GM12878 (cell line): ENCODE measurements around the gene ENTREP1. TPM values are rescaled to one million over a fixed set of nuclear protein-coding genes. Genes with fewer than 3 reads are reported as not detected.

ENCODE experiments used
- ATAC-seq: fragments of 200-7000 bp; cut with Tn5 transposase; 3 replicates; pipeline ENCODE4 v1.9.1; 2020; ENCODE audit warnings: mild to moderate bottlenecking, moderate library complexity
- BruUV-seq: library from RNA; stranded (reverse); fragments of 400-500 nt; replicated peaks from 2 replicates; lab custom pipeline; 2021; lab: Mats Ljungman, UMichigan
- CTCF ChIA-PET: fragments of 300-600 bp; sonication (Branson Sonifier 250); formaldehyde crosslinking; extraction: SDS; loops from one replicate; lab custom pipeline; 2021; ENCODE audit warnings: inconsistent platforms; lab: Yijun Ruan, JAX
- POLR2A ChIA-PET: fragments of 350-600 bp; formaldehyde crosslinking; extraction: SDS; loops from one replicate; lab custom pipeline; 2021; ENCODE audit warnings: inconsistent platforms; lab: Charles Lee
- RAD21 ChIA-PET: fragments of 300-600 bp; sonication (Branson Sonifier 250); formaldehyde crosslinking; loops from one replicate; lab custom pipeline; 2023; ENCODE audit warnings: antibody characterized with exemption; ENCODE audit not compliant: unreplicated experiment; lab: Charles Lee
- SMC1A ChIA-PET: fragments of 300-600 bp; sonication (Branson Sonifier 250); formaldehyde crosslinking; loops from one replicate; lab custom pipeline; 2023; ENCODE audit not compliant: unreplicated experiment, uncharacterized antibody; lab: Charles Lee
- DNase-seq: peaks from one replicate; pipeline ENCODE4 v3.0.0-alpha.2; 2011; ENCODE audit warnings: low read depth, low spot score
- FAIRE-seq: peaks from 3 replicates; lab custom pipeline; 2011; peaks lifted over from hg19 to GRCh38; lab: Jason Lieb, UNC
- H2AFZ ChIP-seq: 2 replicates; pipeline ENCODE4 v1.6.0; 2011; ENCODE audit warnings: low read depth, low read length, control low read depth; ENCODE audit not compliant: control insufficient read depth
- H3K27ac ChIP-seq: 2 replicates; pipeline ENCODE4 v1.5.1; 2011; ENCODE audit warnings: control low read depth; ENCODE audit not compliant: control insufficient read depth, insufficient read depth
- H3K27me3 ChIP-seq, 2 experiments: replicated peaks in 1 of 2; 2 replicates each; pipeline versions ENCODE4 v1.6.0 to v1.6.1; 2011; ENCODE audit warnings: low read length in 1 of 2; ENCODE audit not compliant: control insufficient read depth in 2 of 2, insufficient read depth in 2 of 2
- H3K36me3 ChIP-seq, 2 experiments: 2 replicates each; pipeline ENCODE4 v1.5.1; 2011; ENCODE audit warnings: low read length in 1 of 2; ENCODE audit not compliant: control insufficient read depth in 2 of 2, insufficient read depth in 2 of 2
- H3K4me1 ChIP-seq: 2 replicates; pipeline ENCODE4 v1.6.1; 2011; ENCODE audit warnings: mild to moderate bottlenecking, low read length, moderate library complexity, mixed read lengths; ENCODE audit not compliant: control insufficient read depth, insufficient read depth
- H3K4me2 ChIP-seq: 2 replicates; pipeline ENCODE4 v1.6.0; 2011; ENCODE audit warnings: control low read depth; ENCODE audit not compliant: control insufficient read depth, insufficient read depth
- H3K4me3 ChIP-seq: fragments of 200-600 bp; sonication (generic); 2 replicates; pipeline ENCODE4 v1.5.1; 2016
- H3K79me2 ChIP-seq: 2 replicates; pipeline ENCODE4 v1.6.0; 2011; ENCODE audit warnings: low read length; ENCODE audit not compliant: control insufficient read depth, insufficient read depth
- H3K9ac ChIP-seq: 2 replicates; pipeline ENCODE4 v1.8.0; 2011; ENCODE audit warnings: low read length, control low read depth, mixed read lengths; ENCODE audit not compliant: control insufficient read depth, insufficient read depth
- H3K9me3 ChIP-seq: replicated peaks from 3 replicates; pipeline ENCODE4 v1.5.1; 2011; ENCODE audit warnings: mild to moderate bottlenecking, low read length; ENCODE audit not compliant: control insufficient read depth, insufficient read depth
- H4K20me1 ChIP-seq: 2 replicates; pipeline ENCODE4 v1.6.0; 2011; ENCODE audit not compliant: control insufficient read depth, insufficient read depth
- IRF5 ChIP-seq: fragments of 450-650 bp; IDR thresholded peaks from 2 replicates; pipeline ENCODE4 v1.6.1; 2017; ENCODE audit warnings: borderline replicate concordance
- MTA3 ChIP-seq: IDR thresholded peaks from 2 replicates; pipeline ENCODE4 v1.6.1; 2012; ENCODE audit warnings: low read length, inconsistent platforms, borderline replicate concordance
- PRDM15 ChIP-seq: fragments of 450-650 bp; formaldehyde crosslinking; IDR thresholded peaks from 2 replicates; pipeline ENCODE4 v1.4.0; 2020; ENCODE audit warnings: mild to moderate bottlenecking, moderate library complexity
- SREBF1 ChIP-seq: IDR thresholded peaks from 2 replicates; pipeline ENCODE4 v1.6.1; 2012; ENCODE audit warnings: mild to moderate bottlenecking, low read length
- SRF ChIP-seq, 2 experiments: IDR thresholded peaks; 2 replicates each; pipeline ENCODE4 v1.6.1; 2011; ENCODE audit warnings: low read depth in 2 of 2, low read length in 2 of 2, mild to moderate bottlenecking in 1 of 2, moderate library complexity in 1 of 2
- SUPT20H ChIP-seq: IDR thresholded peaks from 2 replicates; pipeline ENCODE4 v1.6.1; 2011; ENCODE audit warnings: low read depth, mild to moderate bottlenecking, low read length, moderate library complexity, borderline replicate concordance; ENCODE audit not compliant: control insufficient read depth
- ZNF274 ChIP-seq: IDR thresholded peaks from one replicate; pipeline ENCODE4 v1.8.0; 2011; ENCODE audit not compliant: insufficient read length, insufficient read depth
- WGBS: methylation state at CpG from one replicate; pipeline ENCODE4 v1.1.6; 2016; ENCODE audit warnings: low lambda C conversion rate; ENCODE audit not compliant: insufficient replicate concordance, insufficient coverage; ENCODE audit errors: missing lambda C conversion rate; 5-methylcytosine and 5-hydroxymethylcytosine counted together
- in situ Hi-C: fragments of 300-500 bp; cut with MboI; formaldehyde crosslinking; loops from 9 replicates; pipeline ENCODE4 v1.14.3; 2018; ENCODE audit warnings: mixed read lengths
- intact Hi-C: fragments of 100-400 bp; cut with micrococcal nuclease; formaldehyde crosslinking; loops from one replicate; pipeline ENCODE4 v1.14.2; 2022; ENCODE audit not compliant: unreplicated experiment
- polyA plus RNA-seq, 11 experiments: library from polyadenylated mRNA; depleted of rRNA in 4 of 11; unstranded in 6 of 11; stranded (reverse) in 5 of 11; fragments of >200 nt; fragmentation: Nextera tagmentation in 4 of 11; fragmentation: Illumina TruSeq in 1 of 11; extraction: Ambion mirVana in 4 of 11; extraction: Trizol in 1 of 11; gene quantifications; 1 replicate in 1 of 11; 2 replicates in 10 of 11; pipeline versions ENCODE4 v1.2.1 to v1.2.3, GENCODE V29; 2011 to 2016; ENCODE audit warnings: inconsistent platforms in 2 of 11, missing spikeins in 2 of 11, low read depth in 1 of 11
- total RNA-seq, 4 experiments: library from RNA; depleted of rRNA in 3 of 4; stranded (reverse); fragments of >200 nt in 3 of 4; fragmentation: Illumina TruSeq in 1 of 4; extraction: Trizol in 1 of 4; gene quantifications; 2 replicates each; pipeline versions ENCODE4 v1.2.1 to v1.2.3, GENCODE V29; 2013 to 2021
- TF ChIP-seq, protein P1 (sequence below): IDR thresholded peaks from 2 replicates; pipeline ENCODE4 v1.6.1; 2012; ENCODE audit warnings: low read length, inconsistent platforms
- TF ChIP-seq, protein P2 (sequence below): fragments of 450-650 bp; IDR thresholded peaks from 2 replicates; pipeline ENCODE4 v1.6.1; 2018; ENCODE audit warnings: mild to moderate bottlenecking, low read depth, moderate library complexity; ENCODE audit not compliant: partially characterized antibody
- TF ChIP-seq, protein P3 (sequence below): fragments of 450-650 bp; formaldehyde crosslinking; IDR thresholded peaks from 2 replicates; pipeline ENCODE4 v1.5.0; 2022; ENCODE audit warnings: mild to moderate bottlenecking, missing genetic modification characterization

ENTREP1 gene
- total and polyA plus RNA-seq, 10 of the 15 experiments (the other 5 are each of a cell fraction or from before 2014, with no cell fraction given): not detected

DNA sequence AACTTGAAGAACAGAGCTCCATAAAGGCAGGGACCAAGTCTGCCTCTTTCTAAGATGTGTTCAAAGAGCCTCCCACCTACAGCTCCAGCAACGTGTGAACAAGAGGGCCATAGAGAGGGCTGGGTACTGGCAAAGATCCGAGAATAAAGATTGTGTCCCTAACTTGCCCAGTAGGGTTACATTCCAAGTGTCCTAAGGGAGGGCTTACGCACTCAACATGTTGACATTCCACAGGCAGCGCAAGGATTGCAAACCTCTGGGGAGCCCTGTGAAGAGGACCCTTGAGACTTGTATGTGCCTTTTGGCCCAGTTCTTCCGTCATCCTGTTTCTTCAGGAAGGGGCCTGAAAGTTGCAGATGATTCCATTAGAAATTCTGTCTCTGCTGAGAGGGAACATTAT, 48.2 kb upstream of the ENTREP1 start:
- no peak overlapping the region for H3K4me2 ChIP-seq
- ChIA-PET SMC1A (no interaction called here), CTCF (no interaction called here), RAD21 (no interaction called here), POLR2A (no interaction called here)
- H3K4me1 ChIP-seq: peaks cover 7% of the 10 kb centered on the region; the same call in 1 of the 2 replicates
- no peaks in the 10 kb centered on the region for H3K27me3 ChIP-seq
- in situ Hi-C loops: no loop called here
- H3K36me3 ChIP-seq: no peaks in the 10 kb centered on the region
- no TSS peak for BruUV-seq
- peaks cover 6% of the 10 kb centered on the region for H3K9me3 ChIP-seq
- no peak overlapping the region for H2AFZ ChIP-seq
- no peak overlapping the region for H3K27ac ChIP-seq
- DNase-seq (no peak), ATAC-seq (no peak), FAIRE-seq (no peak)
- H3K4me3 ChIP-seq: no peak overlapping the region
- 49% methylated on average over 5 of the region's 5 CpGs for WGBS
- no peaks in the 10 kb centered on the region for H3K79me2 ChIP-seq
- H4K20me1 ChIP-seq: no peaks in the 10 kb centered on the region
- no peak overlapping the region for H3K9ac ChIP-seq
- TF ChIP-seq SRF (IDR thresholded peaks at IDR 0.05; ENCODE audit: low read depth in 2 of 2, low read length in 2 of 2): no peak
- TF ChIP-seq ZNF274: no peak
- TF ChIP-seq SREBF1: no peak
- no peak for TF ChIP-seq SUPT20H
- no peak for TF ChIP-seq IRF5
- TF ChIP-seq, protein P1, sequence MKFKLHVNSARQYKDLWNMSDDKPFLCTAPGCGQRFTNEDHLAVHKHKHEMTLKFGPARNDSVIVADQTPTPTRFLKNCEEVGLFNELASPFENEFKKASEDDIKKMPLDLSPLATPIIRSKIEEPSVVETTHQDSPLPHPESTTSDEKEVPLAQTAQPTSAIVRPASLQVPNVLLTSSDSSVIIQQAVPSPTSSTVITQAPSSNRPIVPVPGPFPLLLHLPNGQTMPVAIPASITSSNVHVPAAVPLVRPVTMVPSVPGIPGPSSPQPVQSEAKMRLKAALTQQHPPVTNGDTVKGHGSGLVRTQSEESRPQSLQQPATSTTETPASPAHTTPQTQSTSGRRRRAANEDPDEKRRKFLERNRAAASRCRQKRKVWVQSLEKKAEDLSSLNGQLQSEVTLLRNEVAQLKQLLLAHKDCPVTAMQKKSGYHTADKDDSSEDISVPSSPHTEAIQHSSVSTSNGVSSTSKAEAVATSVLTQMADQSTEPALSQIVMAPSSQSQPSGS: no peak
- TF ChIP-seq, protein P2, sequence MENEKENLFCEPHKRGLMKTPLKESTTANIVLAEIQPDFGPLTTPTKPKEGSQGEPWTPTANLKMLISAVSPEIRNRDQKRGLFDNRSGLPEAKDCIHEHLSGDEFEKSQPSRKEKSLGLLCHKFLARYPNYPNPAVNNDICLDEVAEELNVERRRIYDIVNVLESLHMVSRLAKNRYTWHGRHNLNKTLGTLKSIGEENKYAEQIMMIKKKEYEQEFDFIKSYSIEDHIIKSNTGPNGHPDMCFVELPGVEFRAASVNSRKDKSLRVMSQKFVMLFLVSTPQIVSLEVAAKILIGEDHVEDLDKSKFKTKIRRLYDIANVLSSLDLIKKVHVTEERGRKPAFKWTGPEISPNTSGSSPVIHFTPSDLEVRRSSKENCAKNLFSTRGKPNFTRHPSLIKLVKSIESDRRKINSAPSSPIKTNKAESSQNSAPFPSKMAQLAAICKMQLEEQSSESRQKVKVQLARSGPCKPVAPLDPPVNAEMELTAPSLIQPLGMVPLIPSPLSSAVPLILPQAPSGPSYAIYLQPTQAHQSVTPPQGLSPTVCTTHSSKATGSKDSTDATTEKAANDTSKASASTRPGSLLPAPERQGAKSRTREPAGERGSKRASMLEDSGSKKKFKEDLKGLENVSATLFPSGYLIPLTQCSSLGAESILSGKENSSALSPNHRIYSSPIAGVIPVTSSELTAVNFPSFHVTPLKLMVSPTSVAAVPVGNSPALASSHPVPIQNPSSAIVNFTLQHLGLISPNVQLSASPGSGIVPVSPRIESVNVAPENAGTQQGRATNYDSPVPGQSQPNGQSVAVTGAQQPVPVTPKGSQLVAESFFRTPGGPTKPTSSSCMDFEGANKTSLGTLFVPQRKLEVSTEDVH: no peak
- TF ChIP-seq MTA3: no peak
- TF ChIP-seq, protein P3, sequence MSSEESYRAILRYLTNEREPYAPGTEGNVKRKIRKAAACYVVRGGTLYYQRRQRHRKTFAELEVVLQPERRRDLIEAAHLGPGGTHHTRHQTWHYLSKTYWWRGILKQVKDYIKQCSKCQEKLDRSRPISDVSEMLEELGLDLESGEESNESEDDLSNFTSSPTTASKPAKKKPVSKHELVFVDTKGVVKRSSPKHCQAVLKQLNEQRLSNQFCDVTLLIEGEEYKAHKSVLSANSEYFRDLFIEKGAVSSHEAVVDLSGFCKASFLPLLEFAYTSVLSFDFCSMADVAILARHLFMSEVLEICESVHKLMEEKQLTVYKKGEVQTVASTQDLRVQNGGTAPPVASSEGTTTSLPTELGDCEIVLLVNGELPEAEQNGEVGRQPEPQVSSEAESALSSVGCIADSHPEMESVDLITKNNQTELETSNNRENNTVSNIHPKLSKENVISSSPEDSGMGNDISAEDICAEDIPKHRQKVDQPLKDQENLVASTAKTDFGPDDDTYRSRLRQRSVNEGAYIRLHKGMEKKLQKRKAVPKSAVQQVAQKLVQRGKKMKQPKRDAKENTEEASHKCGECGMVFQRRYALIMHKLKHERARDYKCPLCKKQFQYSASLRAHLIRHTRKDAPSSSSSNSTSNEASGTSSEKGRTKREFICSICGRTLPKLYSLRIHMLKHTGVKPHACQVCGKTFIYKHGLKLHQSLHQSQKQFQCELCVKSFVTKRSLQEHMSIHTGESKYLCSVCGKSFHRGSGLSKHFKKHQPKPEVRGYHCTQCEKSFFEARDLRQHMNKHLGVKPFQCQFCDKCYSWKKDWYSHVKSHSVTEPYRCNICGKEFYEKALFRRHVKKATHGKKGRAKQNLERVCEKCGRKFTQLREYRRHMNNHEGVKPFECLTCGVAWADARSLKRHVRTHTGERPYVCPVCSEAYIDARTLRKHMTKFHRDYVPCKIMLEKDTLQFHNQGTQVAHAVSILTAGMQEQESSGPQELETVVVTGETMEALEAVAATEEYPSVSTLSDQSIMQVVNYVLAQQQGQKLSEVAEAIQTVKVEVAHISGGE (CRISPR knock-in tag): no peak
- no peak for TF ChIP-seq PRDM15
- intact Hi-C loops: no loop called here
